LNCAP (cell line): ENCODE data around the gene TMEM72.

Experiments used
- CTCF ChIP-seq: fragments of 450-650 bp; IDR thresholded peaks from 2 replicates; pipeline ENCODE4 v1.5.1; 2017; ENCODE audit warnings: mild to moderate bottlenecking

Gene TMEM72

GRCh38 chr10:44966129-44966815 lies 55.1 kb downstream of the TMEM72 start:
- no peak for TF ChIP-seq CTCF

- TF ChIP-seq CTCF, result no peak; the same call in 1 of the 2 replicates
These were observed 55.8 kb downstream of the TMEM72 start for GRCh38 chr10:44966816-44967509.

- TF ChIP-seq CTCF, result no peak
These were observed 56.5 kb downstream of the TMEM72 start for GRCh38 chr10:44967616-44968015.

- no peak for TF ChIP-seq CTCF
These were observed 57.0 kb downstream of the TMEM72 start for GRCh38 chr10:44968091-44968490.

GRCh38 chr10:44968500-44969400 lies 57.6 kb downstream of the TMEM72 start:
- no peak for TF ChIP-seq CTCF

- no peak for TF ChIP-seq CTCF
These were observed 58.7 kb downstream of the TMEM72 start for GRCh38 chr10:44969854-44970253.

- no peak for TF ChIP-seq CTCF
These were observed 59.8 kb downstream of the TMEM72 start for GRCh38 chr10:44970812-44971395.
